Measurements from ENCODE around the gene GABPB1.

DNA sequence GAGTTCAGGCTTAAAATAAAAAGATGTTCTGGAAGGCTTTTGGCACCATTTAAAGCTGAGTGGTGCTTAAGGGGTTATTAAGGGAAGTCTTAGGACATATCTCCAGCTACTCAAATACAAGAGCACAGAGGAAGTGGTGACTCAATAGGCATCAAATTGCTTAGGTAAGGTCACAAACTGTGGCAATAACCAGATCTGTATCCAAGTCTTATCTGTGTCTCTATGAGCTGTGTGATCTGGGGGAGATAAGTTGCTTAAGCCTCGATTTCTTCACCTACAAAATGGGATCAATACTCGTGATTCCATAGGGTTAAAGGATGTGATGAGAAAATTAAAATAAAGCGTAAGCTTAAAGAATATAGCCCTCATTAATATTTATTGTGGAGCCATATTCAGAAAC lies 97.1 kb downstream of the GABPB1 start:
- no peak for TF ChIP-seq POLR2A (IDR thresholded peaks at IDR 0.05)
- TF ChIP-seq, protein P1, sequence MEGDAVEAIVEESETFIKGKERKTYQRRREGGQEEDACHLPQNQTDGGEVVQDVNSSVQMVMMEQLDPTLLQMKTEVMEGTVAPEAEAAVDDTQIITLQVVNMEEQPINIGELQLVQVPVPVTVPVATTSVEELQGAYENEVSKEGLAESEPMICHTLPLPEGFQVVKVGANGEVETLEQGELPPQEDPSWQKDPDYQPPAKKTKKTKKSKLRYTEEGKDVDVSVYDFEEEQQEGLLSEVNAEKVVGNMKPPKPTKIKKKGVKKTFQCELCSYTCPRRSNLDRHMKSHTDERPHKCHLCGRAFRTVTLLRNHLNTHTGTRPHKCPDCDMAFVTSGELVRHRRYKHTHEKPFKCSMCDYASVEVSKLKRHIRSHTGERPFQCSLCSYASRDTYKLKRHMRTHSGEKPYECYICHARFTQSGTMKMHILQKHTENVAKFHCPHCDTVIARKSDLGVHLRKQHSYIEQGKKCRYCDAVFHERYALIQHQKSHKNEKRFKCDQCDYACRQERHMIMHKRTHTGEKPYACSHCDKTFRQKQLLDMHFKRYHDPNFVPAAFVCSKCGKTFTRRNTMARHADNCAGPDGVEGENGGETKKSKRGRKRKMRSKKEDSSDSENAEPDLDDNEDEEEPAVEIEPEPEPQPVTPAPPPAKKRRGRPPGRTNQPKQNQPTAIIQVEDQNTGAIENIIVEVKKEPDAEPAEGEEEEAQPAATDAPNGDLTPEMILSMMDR (IDR thresholded peaks at IDR 0.05): no peak

Data from body of pancreas (tissue), 4 donors.